Rectal smooth muscle tissue (tissue), 1 donor: ENCODE results near the gene KLRF1.

Experiments used
- H3K27ac ChIP-seq: one replicate; pipeline ENCODE4 v1.7.0; 2013; ENCODE audit warnings: low read depth, low read length, inconsistent platforms
- H3K27me3 ChIP-seq: one replicate; pipeline ENCODE4 v1.7.0; 2013; ENCODE audit warnings: low read length; ENCODE audit not compliant: control insufficient read depth, insufficient read depth
- H3K36me3 ChIP-seq: one replicate; pipeline ENCODE4 v1.7.0; 2013; ENCODE audit warnings: low read length; ENCODE audit not compliant: control insufficient read depth, insufficient read depth
- H3K4me1 ChIP-seq: one replicate; pipeline ENCODE4 v1.7.0; 2013; ENCODE audit warnings: low read length; ENCODE audit not compliant: control insufficient read depth, insufficient read depth
- H3K4me3 ChIP-seq: one replicate; pipeline ENCODE4 v1.7.0; 2013; ENCODE audit warnings: low read length
- H3K9ac ChIP-seq: one replicate; pipeline ENCODE4 v1.7.0; 2013; ENCODE audit warnings: low read length

The KLRF1 gene, protein sequence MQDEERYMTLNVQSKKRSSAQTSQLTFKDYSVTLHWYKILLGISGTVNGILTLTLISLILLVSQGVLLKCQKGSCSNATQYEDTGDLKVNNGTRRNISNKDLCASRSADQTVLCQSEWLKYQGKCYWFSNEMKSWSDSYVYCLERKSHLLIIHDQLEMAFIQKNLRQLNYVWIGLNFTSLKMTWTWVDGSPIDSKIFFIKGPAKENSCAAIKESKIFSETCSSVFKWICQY

DNA sequence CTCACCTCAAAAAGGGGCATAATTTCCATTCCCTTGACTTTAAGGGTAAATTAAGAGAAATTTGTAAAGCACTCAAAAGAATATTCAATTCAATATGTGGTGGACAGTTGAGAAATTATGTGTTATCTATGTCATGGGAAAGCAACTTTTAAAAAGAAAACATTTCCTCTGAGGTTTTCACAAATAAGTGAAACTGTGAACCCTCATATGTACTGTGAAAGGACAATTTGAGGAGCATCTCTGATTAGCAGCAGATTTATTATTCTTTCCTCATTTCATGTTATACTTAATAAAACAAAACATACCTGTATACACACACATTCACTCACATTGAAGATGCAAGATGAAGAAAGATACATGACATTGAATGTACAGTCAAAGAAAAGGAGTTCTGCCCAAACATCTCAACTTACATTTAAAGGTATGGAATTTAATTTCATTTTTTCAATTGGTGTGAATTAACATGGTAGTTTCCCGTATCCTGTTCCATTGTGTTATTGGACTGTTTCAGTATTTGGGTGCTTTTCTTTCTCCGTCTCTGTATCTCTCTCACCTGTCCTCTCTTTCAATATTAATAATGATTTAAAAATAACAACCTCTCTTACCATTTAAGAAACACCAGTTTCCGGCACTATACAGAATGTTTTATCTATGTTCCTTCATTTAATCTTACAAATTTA is at the start of gene KLRF1:
Gene KLRF1 (plus strand): TSS at position 273 of the 680 bp plus-strand sequence. CDS start 64 bp downstream, at position 337.
- Histone ChIP-seq H3K9ac (no peak within 1 kb of the TSS), H3K4me1 (no peaks in the 10 kb centered on the region), H3K4me3 (no peak within 1 kb of the TSS), H3K27ac (no peak within 1 kb of the TSS), H3K36me3 (no peaks in the 10 kb centered on the region), H3K27me3 (no peaks in the 10 kb centered on the region)

DNA sequence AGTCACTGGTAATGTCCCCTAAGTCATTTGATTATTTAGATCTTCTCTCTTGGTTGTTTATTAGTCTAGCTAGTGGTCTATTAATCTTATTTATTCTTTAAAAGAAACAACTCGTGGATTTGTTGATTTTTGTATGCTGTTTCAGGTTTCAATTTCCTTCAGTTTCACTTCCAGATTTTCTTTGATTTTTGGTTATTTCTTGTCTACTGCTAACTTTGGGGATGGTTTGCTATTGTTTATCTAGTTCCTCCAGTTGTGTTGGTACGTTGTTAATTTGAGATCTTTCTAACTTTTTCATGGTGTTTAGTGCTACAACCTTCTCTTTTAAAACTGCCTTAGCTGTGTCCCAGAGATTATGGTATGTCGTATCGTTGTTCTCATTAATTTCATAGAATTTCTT is 48.1 kb upstream of the KLRF1 start:
- Histone ChIP-seq H3K4me3 (no peak overlapping the region), H3K27me3 (no peaks in the 10 kb centered on the region), H3K27ac (no peak overlapping the region), H3K36me3 (no peaks in the 10 kb centered on the region), H3K9ac (no peak overlapping the region), H3K4me1 (no peaks in the 10 kb centered on the region)

DNA sequence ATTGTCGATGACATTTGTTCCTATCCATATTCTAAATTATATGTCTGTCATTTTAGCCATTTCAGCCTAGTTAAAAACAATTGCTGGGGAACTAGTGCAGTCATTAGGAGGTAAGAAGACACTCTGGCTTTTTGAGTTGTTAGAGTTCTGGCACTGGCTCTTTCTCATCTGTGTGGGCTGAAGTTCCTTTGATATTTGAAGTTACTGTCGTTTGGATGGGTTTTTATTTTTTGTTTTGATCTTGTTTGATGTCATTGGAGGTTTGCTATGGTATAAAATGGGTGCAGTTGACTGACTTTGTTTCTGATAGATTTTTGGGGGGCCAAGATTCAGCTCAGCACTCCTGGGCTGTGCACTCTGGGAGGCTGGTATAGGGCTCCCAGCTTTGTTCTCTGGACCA is 45.9 kb upstream of the KLRF1 start:
- Histone ChIP-seq H3K27me3 (no peaks in the 10 kb centered on the region), H3K9ac (no peak overlapping the region), H3K4me1 (no peaks in the 10 kb centered on the region), H3K4me3 (no peak overlapping the region), H3K27ac (no peak overlapping the region), H3K36me3 (no peaks in the 10 kb centered on the region)

DNA sequence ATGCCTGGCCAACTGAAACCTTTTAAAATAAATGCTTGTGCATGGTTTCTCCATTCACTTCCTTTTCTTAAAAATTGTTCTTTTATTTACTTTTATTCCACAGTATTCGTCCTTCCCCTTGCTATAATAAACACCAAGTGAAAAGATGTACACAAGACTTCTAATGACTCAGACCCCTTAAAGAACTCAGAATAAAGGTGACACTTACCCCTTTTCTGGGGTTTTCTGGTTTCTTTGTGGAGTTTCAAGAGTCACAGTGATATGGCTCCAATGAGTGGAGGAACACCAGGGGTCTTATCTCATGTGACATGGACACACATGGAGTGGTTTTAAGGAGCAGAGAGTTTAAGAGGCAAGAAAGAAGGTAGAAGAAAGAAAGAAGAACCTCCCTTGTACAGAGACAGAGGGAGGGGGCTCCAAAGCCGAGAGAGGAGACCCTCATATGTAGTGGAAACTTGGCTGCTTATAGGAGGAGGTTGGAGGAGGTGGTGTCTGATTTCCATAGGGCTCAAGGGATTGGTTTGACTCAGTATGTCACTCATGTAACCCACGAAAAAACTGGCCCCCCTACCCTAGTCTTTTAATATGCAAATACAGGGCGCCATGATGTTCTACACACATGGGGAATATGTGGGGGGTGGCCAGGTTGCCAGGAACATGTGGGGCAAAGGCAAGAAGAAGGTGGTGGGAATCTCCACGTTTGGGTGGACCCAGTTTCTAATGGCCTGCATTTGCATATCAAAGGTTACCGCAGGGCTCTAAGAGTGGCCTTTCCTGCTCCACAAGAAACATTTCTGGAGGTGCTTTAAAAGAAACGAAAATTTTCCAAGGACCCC is 44.5 kb upstream of the KLRF1 start:
- no peak overlapping the region for H3K4me3 ChIP-seq
- no peak overlapping the region for H3K9ac ChIP-seq
- no peaks in the 10 kb centered on the region for H3K4me1 ChIP-seq
- H3K27me3 ChIP-seq = no peaks in the 10 kb centered on the region
- no peaks in the 10 kb centered on the region for H3K36me3 ChIP-seq
- H3K27ac ChIP-seq = no peak overlapping the region

DNA sequence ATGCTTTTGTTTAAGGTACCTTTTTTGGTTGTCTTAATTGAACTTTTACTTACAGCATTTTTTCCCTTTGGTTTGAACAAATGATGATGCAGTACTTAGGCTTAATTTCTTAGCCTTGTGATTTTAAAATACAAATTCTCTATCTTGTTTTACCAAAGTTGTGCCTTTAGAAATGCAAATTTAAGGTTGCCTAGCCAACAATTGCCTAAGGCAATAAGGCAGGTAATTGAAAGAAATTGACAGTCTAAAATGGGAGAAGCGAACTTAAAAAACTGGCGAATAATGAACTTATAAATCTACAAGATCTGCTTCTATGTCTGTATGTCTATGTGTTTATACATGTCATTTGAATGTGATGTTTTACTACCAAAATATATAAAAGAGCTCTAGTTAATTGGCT is 43.0 kb upstream of the KLRF1 start:
- Histone ChIP-seq H3K27me3 (no peaks in the 10 kb centered on the region), H3K27ac (no peak overlapping the region), H3K9ac (no peak overlapping the region), H3K4me1 (no peaks in the 10 kb centered on the region), H3K4me3 (no peak overlapping the region), H3K36me3 (no peaks in the 10 kb centered on the region)

DNA sequence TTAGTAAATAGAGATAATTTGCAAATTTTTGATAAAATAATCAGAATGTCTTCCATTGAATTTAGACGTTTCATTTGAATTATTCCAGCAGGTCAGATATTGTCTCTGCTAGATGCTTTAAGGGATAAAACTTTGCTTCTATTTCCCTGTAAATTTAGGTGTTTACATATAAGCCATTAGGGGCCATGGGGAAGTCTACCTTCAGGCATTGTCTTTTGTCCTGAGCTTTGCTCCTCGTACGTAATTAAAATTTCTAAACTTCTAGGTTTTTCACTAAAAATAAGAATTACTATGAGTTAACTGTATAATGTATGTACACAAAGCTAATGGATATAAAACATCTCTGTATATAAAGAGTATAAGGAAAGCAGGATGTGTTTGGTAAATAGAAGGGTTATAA is 42.5 kb upstream of the KLRF1 start:
- H3K27me3 ChIP-seq = no peaks in the 10 kb centered on the region
- H3K27ac ChIP-seq = no peak overlapping the region
- H3K9ac ChIP-seq = no peak overlapping the region
- H3K4me1 ChIP-seq = no peaks in the 10 kb centered on the region
- H3K4me3 ChIP-seq = no peak overlapping the region
- H3K36me3 ChIP-seq = no peaks in the 10 kb centered on the region

DNA sequence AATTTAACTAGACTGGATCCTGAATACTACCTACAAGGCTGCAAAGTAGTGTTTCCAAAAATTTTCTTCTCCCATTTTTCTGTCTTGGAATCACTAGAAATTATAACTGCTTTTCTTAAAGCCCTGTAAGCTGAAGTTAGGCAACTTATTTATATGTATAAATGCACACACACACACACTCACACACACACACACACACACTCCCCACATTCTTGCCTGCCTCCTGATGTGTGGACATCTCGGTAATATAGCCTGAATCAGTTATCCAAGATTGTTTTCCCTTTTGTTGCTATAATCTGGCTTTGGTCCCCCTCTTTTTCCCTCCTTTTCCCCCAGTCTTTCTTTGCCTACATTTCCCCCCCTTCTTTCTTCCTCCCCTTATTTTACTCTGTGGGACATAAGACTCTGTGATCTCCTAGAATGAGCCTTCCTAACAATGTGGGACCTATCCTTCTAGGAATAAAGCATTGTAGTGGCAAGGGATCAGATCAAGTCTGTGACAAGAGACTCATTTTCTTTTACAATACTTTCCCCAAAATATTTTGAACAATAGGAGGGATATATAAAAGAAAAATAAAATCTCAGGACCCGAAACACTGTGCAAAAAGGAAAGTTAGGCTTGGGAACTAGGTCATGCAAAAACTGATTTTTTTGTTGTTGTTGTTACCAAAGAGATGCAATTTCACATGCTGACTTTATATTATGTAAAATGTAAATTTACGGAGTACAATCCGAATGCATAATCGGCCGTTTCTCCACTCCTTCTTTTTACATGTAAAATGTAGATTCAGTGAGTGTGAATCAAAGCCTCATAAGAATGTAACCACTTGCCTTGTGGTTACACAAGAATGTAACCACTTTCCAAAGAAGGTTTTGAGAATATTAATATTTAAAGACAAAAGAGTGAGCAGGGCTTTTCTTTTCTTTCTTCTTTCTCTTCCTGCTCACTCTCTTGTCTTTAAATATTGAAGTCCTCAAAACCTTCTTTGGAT is 40.3 kb upstream of the KLRF1 start:
- Histone ChIP-seq H3K4me3 (no peak overlapping the region), H3K36me3 (no peaks in the 10 kb centered on the region), H3K9ac (no peak overlapping the region), H3K27ac (no peak overlapping the region), H3K4me1 (no peaks in the 10 kb centered on the region), H3K27me3 (no peaks in the 10 kb centered on the region)

DNA sequence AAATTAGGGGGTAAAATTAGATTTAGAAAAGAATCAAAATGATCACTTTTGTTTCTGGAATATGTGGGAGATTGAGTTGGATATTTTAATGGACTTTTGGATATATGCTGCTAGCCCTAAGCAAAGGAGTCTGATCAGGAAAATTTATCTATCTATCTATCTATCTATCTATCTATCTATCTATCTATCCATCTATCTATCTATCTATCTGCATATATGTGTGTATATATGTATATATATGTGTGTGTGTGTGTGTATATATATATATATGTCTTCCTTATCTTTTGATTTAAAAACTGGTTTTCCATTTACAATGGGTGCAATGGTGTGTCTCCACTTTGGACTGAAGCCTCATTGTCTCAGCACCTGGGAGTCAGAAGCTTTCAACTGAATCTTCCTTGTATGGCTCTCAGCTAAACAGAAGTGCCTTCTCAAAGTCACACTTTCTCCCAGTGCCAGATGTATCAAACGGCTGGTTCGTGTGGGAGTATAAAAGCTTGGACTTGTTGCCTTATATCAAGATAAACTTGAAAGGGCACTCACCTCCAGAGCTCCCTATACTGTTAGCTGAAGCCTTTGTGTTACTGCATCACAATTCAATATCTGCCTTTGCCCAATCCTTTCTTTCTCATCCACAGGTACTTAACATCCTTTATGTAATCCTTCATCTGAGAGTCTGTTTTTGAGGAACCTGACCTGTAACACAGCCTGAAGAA is 34.9 kb upstream of the KLRF1 start:
- Histone ChIP-seq H3K27ac (no peak overlapping the region), H3K4me3 (no peak overlapping the region), H3K4me1 (no peaks in the 10 kb centered on the region), H3K36me3 (no peaks in the 10 kb centered on the region), H3K27me3 (no peaks in the 10 kb centered on the region), H3K9ac (no peak overlapping the region)

DNA sequence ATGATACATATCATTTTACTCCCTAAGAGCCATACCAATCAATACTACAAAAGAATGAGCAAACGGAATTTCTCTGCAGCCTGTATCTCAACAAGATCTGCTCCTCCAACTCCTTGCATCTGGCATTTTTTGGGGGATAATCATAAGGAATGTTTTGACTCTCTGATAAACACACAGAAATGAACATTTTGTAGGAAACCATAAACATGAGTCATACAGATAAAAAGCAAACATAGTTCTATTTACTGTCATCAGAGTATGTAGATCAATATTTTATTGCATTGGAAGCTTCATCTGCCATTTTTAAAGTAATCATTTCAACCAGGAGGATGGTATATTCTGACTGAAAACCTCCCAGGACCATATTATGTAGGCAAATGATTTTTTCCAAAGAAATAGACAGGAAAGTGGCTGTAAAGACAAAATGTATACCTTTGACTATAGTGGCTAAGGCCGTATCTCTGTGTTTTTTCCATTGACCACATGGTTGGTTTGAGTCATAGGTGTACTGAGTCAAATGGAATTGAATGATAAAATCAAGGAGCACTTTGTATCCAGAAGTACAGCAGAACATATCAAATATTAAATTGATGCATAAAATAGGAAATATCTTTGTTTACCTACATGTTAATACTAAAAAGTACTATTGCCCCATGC is 34.2 kb upstream of the KLRF1 start:
- no peaks in the 10 kb centered on the region for H3K27me3 ChIP-seq
- no peak overlapping the region for H3K4me3 ChIP-seq
- no peak overlapping the region for H3K27ac ChIP-seq
- H3K36me3 ChIP-seq = no peaks in the 10 kb centered on the region
- H3K9ac ChIP-seq = no peak overlapping the region
- H3K4me1 ChIP-seq = no peaks in the 10 kb centered on the region

DNA sequence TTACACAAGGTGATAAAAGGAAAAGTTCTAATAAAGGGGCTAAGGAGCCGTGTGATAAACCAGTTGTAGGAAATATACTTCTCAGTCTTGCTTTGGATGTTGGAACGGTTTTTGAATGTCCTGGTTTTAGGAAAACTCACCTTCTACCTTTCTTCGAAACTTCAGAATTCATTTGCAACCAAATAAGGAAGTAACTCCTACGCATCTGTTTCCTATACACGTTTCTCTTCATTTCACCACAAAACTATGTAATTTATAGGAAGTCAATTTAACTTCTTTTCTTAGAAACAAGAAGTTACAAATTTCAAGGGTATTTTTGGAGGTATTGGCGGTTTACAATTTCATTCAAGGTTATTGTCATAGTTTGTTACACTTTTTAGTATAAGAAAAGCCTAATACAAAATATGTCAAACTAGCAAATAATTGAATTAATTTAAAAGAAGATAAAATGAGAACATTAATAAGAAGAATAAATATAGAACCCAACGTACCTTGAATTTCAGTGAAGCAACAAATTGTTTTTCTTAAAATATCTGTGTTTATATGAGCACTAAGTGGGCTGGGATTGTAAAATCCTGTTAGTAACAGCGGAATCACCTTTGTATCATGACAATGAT is 33.4 kb upstream of the KLRF1 start:
- H3K27me3 ChIP-seq = no peaks in the 10 kb centered on the region
- no peaks in the 10 kb centered on the region for H3K4me1 ChIP-seq

More for the DNA sequence above, 33.4 kb upstream of the KLRF1 start:
- H3K36me3 ChIP-seq = no peaks in the 10 kb centered on the region
- no peak overlapping the region for H3K9ac ChIP-seq
- no peak overlapping the region for H3K27ac ChIP-seq
- no peak overlapping the region for H3K4me3 ChIP-seq
